GM19324 (cell line): ENCODE results near the gene SYCE3.
A peak's percentile ranks its signal among the peaks of the same experiment; 100 is the strongest.
"Not testable (repeated sequence)": the region's sequence is repeated elsewhere in the genome, so short reads cannot be mapped to it uniquely, and the experiment has no call there.

Experiments
- ATAC-seq: cut with Tn5 transposase; IDR thresholded peaks from one replicate; pipeline ENCODE4 v1.9.1; 2021; ENCODE audit warnings: mild to moderate bottlenecking, moderate library complexity; ENCODE audit not compliant: unreplicated experiment, low FRiP score

Gene SYCE3, protein sequence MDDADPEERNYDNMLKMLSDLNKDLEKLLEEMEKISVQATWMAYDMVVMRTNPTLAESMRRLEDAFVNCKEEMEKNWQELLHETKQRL

DNA sequence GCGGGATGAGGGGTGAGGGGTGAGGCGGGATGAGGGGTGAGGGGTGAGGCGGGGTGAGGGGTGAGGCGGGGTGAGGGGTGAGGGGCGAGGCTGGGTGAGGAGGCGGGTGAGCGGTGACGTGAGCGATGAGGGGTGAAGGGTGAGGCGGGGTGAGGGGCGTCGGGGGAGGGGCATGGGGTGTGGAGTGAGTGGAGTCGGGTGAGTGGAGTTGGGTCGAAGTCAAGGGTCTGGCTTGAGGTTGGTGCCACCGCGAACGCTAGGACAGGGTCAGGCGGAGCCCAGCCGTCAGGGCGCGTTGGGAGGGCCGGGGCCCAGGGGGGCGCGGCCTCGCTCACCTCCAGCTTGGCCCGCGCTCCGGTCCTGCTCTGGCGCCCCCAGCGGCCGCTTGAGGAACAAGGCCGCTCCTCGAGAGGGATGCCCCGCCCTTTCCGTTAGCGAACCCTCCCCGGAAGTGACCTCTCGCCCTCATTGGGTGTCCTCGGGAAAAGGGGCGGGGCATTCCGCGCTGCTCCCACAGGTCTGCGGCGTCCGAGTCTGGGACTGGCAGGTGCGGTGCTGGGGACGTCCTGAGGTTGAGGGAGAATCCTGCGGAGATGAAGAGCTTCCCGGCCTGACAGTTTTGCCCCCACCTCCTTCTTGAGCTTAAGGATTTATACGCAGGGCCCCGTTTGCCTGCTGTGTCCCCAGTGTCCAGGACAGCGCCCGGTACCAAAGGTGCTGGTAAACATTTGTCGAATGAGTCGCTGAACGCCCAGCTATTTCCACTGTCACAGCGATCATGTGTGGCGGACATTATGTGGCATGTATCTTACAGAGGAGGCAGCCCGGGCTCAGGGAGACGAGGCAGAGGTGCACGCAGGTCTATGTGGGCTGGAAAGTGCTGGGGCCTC is at the start of gene SYCE3:
SYCE3 (minus strand) TSS at position 397 of the 890 bp plus-strand sequence. CDS start 6,514 bp downstream, outside the sequence.
- peak; percentile 98 for ATAC-seq

DNA sequence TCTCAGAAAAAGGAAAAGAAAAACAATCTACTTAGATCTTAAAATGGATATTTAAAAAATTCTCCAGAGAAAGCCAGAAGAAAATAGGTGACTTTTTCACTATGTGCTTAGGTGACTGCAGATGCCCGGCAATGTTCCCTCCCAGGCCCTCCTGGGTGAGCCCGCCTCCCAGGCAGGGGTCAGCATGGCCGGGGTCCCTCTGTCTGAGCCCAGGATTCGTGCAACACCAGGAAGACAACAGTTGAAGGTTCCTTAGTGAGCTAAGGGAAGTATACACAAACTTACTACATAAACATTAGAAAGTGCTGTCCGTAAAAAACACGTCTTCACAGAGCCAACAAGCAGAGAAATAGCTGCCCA is 49.4 kb upstream of the SYCE3 start:
- ATAC-seq, result no peak

DNA sequence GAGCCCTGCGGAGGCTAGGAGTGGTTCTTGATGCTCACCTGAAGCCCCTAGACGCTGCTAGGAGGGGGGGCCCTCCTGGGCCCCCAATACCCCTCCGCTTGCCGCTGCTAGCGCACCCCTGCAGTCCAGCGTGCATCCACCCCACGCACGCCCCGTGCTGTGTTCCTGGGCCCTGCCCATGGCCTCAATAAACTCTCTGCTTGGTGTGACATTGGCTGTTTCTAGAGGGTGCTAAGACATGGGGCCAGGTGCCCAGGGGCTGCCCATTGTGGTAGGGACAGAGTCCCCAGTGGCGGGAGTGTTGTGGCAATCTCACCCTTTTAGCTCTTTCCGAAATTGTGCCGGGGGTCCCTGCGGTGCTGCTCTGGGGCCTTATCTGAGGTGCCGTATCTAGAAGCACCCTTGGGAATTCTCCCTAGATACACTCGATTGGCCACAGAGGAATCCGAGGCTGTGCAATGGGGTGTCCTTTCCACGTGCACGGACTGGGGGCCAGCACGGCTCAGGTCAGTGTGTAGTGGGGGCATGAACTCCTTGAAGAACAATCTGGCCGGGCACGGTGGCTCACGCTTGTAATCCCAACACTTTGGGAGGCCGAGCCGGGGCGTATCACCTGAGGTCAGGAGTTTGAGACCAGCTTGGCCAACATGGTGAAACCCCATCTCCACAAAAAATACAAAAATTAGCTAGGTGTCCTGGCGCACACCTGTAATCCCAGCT is 48.8 kb upstream of the SYCE3 start:
- no peak for ATAC-seq

DNA sequence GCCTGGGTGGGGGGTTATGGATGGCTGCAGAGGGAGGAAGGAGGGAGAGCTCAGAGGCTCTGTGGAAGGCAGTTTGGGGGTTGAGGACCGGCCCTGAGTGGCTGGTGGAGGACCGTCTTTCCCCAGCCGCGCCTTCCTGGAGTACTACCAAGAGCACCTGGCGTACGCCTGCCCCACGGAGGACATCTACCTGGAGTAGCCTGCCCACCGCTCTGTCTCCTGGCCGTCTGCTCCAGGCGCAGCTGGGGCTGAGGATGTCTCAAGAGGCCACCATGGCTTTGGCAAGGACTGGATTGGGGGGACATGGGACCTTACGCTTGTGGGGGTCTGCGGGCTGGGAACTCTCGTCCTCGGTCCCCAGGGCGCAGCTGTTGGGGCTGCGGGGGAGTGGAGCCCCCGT is 47.9 kb upstream of the SYCE3 start:
- ATAC-seq, result no peak

DNA sequence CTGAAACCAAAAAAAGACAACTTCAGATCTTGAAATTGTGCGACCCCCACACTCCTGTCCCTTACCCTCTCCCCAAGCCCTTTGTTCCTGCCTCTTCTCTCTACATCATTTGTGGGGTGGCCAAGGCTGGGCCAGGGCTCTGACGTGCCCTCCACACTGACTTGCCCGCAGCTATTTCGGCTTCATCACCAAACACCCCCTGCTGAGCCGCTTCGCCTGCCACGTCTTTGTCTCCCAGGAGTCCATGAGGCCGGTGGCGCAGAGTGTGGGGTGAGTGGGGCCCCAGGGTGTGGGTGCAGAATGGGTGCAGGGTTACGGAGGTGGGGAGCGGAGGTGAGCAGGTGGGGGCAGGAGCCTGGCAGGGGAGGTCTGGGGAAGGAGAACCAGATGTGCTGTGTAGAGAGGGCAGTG is 47.3 kb upstream of the SYCE3 start:
- ATAC-seq, result no peak

DNA sequence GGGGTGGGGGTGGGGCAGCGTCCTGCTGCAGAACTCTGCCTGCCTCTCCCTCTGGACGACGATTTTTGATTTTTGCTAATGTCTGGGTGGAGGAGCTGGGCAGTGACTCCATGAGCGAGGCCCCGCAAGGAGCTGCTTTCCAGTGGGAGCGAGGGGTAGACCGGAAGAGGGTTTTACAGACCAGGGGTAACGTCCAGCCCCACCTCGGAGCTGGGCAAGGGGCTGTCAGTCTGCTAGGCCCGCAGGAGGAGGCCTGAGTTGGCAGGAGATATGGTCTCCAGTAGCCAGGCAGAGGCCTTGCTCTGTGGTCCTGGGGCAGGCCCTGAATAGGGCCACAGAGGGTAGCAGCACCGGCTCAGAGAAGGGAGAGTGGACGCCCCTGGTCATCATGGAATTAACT is 46.9 kb upstream of the SYCE3 start:
- ATAC-seq, result no peak

DNA sequence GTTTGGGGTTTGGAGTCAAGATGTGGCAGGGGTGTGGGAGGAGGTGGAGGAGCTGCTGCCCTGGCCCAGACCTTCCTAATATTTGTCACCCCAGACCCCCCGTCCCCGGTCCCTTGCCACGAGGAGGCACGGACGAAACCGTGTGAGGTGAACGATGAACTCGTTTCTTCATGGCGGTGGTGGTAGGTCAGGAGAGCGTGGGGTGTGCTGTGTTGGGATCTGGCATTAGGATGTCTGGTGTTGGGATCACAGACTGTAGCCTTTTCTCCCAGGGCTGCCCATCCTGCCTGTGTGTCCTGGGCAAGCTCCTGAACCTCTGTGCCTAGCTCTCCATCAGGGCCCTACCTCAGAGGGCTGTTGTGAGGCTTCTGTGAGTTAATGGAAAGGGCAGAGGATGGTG is 46.3 kb upstream of the SYCE3 start:
- ATAC-seq, result no peak

DNA sequence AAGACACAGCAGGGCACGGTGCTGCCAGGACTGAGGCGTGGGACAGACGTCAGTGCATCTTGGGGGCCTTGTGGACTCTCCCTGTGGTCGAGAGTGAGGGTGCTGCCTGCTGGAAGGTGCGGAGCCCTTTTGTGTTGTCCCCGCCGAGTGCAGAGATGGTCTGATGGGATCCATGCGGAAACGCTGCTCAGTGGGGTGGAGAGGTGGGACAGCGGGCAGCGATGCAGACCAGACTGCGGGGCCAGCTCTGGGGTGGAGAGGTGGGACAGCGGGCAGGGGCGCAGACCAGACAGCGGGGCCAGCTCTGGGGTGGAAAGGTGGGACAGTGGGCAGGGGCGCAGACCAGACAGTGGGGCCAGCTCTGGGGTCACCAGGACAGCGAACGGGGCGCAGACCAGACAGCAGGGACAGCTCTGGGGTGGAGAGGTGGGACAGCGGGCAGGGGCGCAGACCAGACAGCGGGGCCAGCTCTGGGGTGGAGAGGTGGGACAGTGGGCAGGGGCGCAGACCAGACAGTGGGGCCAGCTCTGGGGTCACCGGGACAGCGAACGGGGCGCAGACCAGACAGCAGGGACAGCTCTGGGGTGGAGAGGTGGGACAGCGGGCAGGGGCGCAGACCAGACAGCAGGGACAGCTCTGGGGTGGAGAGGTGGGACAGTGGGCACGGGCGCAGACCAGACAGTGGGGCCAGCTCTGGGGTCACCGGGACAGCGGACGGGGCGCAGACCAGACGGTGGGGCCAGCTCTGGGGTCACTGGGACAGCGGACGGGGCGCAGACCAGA is 45.5 kb upstream of the SYCE3 start:
- ATAC-seq, result not testable (repeated sequence)

DNA sequence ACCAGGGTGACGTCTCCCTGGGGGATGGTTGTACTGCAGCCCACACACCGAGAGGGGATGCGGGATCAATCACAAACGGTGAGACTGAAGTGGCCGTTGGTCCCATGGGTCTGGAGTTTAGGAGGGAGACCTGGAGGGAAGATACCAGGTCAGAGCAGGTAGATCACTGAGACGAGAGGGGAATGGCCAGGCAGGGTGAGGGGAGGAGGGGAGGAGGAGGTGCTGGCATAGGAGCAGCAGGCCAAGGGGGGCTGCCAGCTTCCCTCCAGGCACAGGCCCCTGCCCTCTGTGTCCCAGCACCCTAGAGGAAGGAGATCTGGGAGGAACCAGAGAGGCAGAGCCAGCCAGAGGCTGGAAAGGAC is 44.9 kb upstream of the SYCE3 start:
- no peak for ATAC-seq

DNA sequence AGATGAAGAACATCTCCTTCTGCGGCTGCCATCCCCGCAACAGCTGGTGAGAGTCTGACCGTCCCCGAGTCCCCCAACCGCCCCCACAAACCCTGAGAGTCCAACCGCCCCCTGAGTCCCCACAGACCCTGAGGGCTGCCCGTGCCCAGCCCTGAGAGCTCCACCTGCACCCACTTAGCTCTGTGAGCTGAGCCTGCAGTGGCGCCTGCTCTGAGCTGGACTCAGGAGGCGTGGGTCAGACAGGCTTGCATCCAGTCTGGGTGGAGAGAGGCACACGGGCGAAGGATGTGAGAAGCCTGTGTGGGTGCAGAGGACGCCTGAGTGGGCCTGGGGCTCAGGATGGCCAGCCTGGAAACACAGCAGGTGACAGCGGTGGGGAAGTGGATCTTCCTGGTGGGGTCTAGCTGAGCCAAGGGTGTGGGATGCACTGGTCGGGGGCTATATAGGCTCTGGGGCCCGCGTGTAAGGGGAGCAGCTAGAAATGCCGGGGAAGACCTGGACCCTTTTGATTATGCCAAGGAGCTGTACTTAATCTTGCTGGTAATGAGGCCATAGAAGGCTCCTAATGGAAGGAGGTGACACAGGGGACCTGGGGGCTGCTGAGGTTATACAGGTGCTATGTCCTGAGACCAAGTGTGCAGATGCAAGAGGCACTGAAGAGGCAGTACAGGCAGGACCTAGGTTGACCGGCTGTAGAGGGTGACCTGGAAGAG is 44.4 kb upstream of the SYCE3 start:
- no peak for ATAC-seq

DNA sequence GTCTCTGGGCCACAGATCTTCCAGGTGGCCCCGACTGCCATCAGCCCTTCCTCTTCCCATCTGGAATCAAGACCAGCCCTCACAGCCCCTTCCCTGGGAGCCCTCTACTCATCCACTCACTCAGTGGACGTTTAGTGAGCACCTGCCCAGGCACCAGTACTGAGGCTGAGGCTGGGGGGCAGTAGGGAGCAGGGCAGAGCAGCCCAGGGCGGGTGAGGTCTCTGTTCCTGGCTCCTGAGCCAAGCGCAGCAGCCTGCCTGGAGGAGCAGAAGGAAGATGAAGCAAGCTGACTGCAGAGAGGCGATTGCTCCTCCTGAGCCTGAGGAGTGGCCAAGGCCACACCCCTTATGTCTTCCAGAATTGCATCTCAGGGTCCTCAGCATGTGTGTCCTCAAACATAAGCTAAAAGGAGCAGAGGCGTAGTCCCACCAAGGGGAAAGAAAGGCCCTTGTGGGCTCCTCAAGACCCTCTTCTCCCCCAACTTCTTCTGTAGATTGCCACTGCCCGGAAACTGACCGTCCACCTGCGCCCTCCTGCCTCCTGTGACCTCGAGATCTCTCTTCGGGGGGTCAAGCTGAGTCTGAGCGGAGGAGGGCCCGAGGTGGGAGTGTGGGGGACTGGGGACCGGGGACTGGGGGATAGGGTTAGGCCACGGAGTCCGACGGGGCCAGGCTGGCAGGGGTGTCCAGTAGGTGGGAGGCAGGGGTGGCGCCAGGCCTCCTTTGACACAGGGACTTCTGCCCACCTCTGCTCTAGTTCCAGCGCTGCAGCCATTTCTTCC is 43.6 kb upstream of the SYCE3 start:
- no peak for ATAC-seq

DNA sequence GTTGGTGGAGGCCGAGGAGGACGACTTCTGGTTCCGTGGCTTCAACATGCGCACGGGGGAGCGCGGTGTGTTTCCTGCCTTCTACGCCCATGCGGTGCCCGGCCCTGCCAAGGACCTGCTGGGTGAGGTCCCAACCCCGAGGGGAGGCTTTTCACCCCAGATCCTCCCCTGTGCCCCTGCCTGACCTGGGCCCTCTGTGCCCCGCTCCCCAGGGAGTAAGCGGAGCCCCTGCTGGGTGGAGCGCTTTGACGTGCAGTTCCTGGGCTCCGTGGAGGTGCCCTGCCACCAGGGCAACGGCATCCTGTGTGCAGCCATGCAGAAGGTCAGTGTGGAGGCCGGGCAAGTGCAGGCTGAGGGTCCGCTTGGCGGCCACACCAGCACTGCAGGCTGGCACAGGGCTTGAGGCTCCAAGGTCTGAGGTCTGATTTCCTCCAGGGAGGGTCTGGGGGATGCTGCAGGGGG is 42.9 kb upstream of the SYCE3 start:
- no peak for ATAC-seq

DNA sequence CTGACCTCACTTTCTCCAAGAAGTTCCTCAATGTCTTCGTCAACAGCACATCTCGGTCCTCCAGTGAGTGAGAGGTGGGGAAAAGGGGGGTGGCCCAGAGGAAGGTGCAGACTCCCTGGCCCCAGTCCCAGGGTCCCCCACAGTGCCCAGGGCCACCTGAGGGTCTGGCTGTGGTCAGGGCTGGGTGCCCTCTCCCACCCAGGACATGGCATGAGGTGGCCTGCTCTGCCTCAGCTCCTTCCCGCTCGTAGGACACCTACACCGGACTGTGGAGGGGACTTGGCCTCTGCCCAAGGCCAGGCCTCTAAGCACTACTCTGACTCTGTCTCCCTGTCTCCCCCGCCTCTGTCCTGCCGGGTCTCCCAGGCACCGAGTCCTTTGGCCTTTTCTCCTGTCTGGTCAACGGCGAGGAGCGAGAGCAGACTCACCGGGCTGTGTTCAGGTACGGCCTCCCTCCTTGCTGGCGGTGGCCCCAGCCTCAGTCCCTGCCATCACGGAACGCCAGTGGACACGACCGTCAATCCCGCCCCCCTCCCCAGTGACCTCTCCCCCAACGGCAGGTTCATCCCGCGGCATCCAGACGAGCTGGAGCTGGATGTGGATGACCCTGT is 42.4 kb upstream of the SYCE3 start:
- ATAC-seq, result no peak

DNA sequence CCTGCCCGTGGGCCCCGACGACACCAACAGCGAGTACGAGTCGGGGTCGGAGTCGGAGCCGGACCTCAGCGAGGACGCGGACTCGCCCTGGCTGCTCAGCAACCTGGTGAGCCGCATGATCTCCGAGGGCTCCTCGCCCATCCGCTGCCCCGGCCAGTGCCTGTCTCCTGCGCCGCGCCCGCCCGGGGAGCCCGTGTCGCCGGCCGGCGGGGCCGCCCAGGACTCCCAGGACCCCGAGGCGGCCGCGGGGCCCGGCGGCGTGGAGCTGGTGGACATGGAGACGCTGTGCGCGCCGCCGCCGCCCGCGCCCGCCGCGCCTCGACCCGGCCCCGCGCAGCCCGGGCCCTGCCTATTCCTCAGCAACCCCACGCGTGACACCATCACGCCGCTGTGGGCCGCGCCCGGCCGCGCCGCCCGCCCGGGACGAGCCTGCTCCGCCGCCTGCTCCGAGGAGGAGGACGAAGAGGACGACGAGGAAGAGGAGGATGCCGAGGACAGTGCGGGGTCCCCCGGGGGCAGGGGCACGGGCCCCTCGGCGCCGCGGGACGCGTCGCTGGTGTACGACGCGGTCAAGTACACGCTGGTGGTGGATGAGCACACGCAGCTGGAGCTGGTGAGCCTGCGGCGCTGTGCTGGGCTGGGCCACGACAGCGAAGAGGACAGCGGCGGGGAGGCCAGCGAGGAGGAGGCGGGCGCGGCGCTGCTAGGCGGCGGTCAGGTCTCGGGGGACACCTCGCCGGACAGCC is 41.7 kb upstream of the SYCE3 start:
- no peak for ATAC-seq

DNA sequence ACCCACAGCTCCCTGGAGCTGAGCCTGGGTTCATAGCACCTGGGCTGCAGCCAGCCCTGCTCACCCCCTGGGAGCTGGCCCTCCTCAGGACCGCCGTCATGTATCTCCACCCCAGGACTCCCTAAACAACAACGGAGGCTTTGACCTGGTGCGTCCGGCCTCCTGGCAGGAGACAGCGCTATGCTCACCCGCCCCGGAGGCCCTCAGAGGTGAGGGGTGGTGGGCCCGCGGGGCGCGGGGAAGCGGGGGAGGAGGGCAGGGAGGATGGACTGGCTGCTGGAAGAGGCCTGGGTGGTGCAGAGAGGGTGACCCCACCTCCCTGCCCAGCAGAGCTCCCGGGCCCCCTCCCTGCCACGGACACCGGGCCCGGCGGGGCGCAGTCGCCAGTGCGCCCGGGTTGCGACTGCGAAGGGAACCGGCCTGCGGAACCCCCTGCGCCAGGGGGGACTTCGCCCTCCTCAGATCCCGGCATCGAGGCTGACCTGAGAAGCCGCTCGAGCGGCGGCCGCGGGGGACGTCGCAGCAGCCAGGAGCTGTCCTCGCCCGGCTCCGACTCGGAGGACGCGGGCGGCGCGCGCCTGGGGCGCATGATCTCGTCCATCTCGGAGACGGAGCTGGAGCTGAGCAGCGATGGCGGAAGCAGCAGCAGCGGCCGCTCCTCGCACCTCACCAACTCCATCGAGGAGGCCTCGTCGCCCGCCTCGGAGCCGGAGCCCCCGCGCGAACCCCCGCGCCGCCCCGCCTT is 41.0 kb upstream of the SYCE3 start:
- no peak for ATAC-seq

DNA sequence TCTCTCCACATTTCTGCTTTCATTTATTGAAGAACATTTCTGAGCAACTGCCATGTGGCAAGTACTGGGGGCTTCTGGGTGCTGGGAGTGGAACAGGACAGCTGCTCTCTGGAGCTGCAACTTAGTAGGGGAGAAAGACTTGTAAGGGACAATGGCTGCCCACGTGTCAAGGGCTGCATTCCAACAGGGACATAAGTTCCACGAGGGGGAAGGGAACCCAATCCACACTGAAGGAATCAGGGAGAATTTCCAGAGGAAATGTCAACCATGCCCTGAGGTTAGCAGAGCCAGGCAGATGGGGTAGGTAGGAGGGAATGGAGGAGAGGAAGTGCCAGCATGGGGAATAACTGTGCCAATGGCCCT is 39.6 kb upstream of the SYCE3 start:
- ATAC-seq, result no peak

DNA sequence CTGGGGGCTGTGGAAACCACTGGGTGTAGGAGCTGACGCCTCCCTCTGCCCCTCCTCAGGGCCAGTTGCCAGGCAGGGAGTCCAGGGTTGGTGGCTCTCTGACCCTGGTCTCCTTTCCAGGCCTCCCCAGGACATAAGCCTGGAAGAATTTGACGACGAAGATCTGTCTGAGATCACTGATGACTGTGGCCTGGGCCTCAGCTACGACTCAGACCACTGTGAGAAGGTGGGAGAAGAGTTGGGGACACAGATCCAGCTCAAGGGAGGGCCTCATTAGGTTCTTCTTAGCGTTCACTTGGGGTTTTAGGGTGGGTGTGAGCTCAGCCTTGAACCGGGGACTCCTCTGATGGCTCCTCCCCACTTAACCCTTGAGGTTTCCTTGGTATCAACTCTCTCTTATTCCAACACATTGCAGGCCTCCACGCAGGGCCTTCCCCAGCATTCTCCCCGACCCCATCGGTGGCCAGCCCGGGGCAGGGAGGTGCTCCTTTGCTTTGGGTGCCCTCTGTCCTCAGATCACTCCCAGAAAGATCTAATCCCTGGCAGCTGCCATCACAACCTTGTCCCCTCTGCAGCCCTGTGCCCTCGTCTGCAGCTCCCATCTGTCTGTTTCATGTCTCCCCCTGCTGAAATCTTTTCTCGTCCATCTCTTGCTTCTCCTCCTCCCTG is 39.1 kb upstream of the SYCE3 start:
- ATAC-seq, result no peak
